Activated B cell treated with CpG ODN at 0.5 μM for 24 hours (primary cell): ENCODE results near the gene ZNF267. TPM values are rescaled to one million over a fixed set of nuclear protein-coding genes. Genes with fewer than 3 reads are reported as not detected.
A peak's percentile ranks its signal among the peaks of the same experiment; 100 is the strongest.
"Not testable (repeated sequence)": the region's sequence is repeated elsewhere in the genome, so short reads cannot be mapped to it uniquely, and the experiment has no call there.

ENCODE experiments used
- ATAC-seq: fragments of 200-7000 bp; cut with Tn5 transposase; one replicate; pipeline ENCODE4 v1.10.0; 2021; ENCODE audit warnings: low read depth, mild to moderate bottlenecking, moderate library complexity
- CTCF ChIA-PET: fragments of 350-600 bp; sonication (Branson Sonifier 250); formaldehyde crosslinking; loops from one replicate; lab custom pipeline; 2021; ENCODE audit warnings: antibody characterized with exemption; lab: Charles Lee
- POLR2A ChIA-PET: fragments of 350-600 bp; sonication (Branson Sonifier 250); formaldehyde crosslinking; loops from one replicate; lab custom pipeline; 2021; ENCODE audit warnings: antibody characterized with exemption; lab: Charles Lee
- DNase-seq: peaks from one replicate; pipeline ENCODE4 v3.0.0; 2022
- H3K27ac Mint-ChIP-seq: one replicate; pipeline ENCODE4 v1.8.0; 2020; ENCODE audit warnings: mixed read lengths
- H3K27me3 Mint-ChIP-seq: one replicate; pipeline ENCODE4 v1.8.0; 2021; ENCODE audit warnings: mixed read lengths
- H3K36me3 Mint-ChIP-seq: one replicate; pipeline ENCODE4 v1.8.0; 2021; ENCODE audit warnings: low read depth, mixed read lengths
- H3K4me1 Mint-ChIP-seq: one replicate; pipeline ENCODE4 v1.8.0; 2021; ENCODE audit warnings: mixed read lengths
- H3K4me3 Mint-ChIP-seq: one replicate; pipeline ENCODE4 v1.8.0; 2020; ENCODE audit warnings: mild to moderate bottlenecking, mixed read lengths
- H3K9me3 Mint-ChIP-seq: one replicate; pipeline ENCODE4 v1.8.0; 2020; ENCODE audit warnings: mixed read lengths
- CTCF ChIP-seq: fragments of 200-600 bp; IDR thresholded peaks from one replicate; pipeline ENCODE4 v1.8.0; 2022; ENCODE audit warnings: antibody characterized with exemption, mild to moderate bottlenecking
- intact Hi-C: fragments of 100-400 bp; cut with micrococcal nuclease; formaldehyde crosslinking; loops from one replicate; pipeline ENCODE4 v1.15.1; 2024
- total RNA-seq: library from RNA; stranded (reverse); gene quantifications from 2 replicates; pipeline ENCODE4 v1.2.3, GENCODE V29; 2022

ZNF267 gene
- total RNA-seq: 93.5 and 99.0 TPM in 2 replicates

GRCh38 chr16:31873556-31874365 lies at the start of gene ZNF267:
Gene ZNF267 (plus strand): TSS chr16:31873807. CDS start chr16:31873967, 160 bp downstream.
- ChIA-PET CTCF (interaction anchor here (0.8 to 1.0 kb wide), 3 partner anchors 11 to 415 kb away, joined by 3 to 5 read pairs (median 4); no protein-coding TSS in a partner anchor), POLR2A (interaction anchor here (0.6 to 3.9 kb wide), 24 partner anchors 9 to 1491 kb away, joined by 3 to 35 read pairs (median 4); partner anchors contain the start of genes ARMC5, FBRS, FUS and KAT8)
- no peaks in the 10 kb centered on the region for H3K9me3 Mint-ChIP-seq
- peaks cover 83% of the 10 kb centered on the region for H3K4me1 Mint-ChIP-seq
- peak within 1 kb of the TSS; percentile 87 for H3K27ac Mint-ChIP-seq
- peaks cover 44% of the 10 kb centered on the region for H3K36me3 Mint-ChIP-seq
- ATAC-seq (peak; percentile 69), DNase-seq (peak; percentile 79)
- H3K27me3 Mint-ChIP-seq: no peaks in the 10 kb centered on the region
- TF ChIP-seq CTCF: no peak
- H3K4me3 Mint-ChIP-seq: peak within 1 kb of the TSS; percentile 83
- intact Hi-C loops: loop anchor here (1.0 to 10.0 kb wide), 5 partner anchors 160 to 919 kb away; partner anchors contain the start of genes ARMC5 and SETD1A

- no peak for DNase-seq
- no peak for ATAC-seq
- H3K27ac Mint-ChIP-seq: no peak overlapping the region
- H3K36me3 Mint-ChIP-seq: no peaks in the 10 kb centered on the region
- H3K9me3 Mint-ChIP-seq: peaks cover 16% of the 10 kb centered on the region
- H3K27me3 Mint-ChIP-seq: peaks cover 2% of the 10 kb centered on the region
- intact Hi-C loops: no loop called here
- ChIA-PET POLR2A (no interaction called here), CTCF (no interaction called here)
- TF ChIP-seq CTCF: no peak
- no peak overlapping the region for H3K4me3 Mint-ChIP-seq
- H3K4me1 Mint-ChIP-seq: no peaks in the 10 kb centered on the region
Observed at GRCh38 chr16:31833047-31833446, 40.6 kb upstream of the ZNF267 start.

GRCh38 chr16:31836396-31836795 lies 37.2 kb upstream of the ZNF267 start:
- H3K27ac Mint-ChIP-seq, intact Hi-C loops, H3K4me3 Mint-ChIP-seq, POLR2A ChIA-PET, H3K36me3 Mint-ChIP-seq, ATAC-seq, DNase-seq, H3K4me1 Mint-ChIP-seq, CTCF ChIA-PET: not testable (repeated sequence)
- peaks cover 18% of the 10 kb centered on the region for H3K27me3 Mint-ChIP-seq
- H3K9me3 Mint-ChIP-seq: peaks cover 20% of the 10 kb centered on the region

- H3K36me3 Mint-ChIP-seq: no peaks in the 10 kb centered on the region
- no peaks in the 10 kb centered on the region for H3K4me1 Mint-ChIP-seq
- no peak overlapping the region for H3K4me3 Mint-ChIP-seq
- peaks cover 20% of the 10 kb centered on the region for H3K9me3 Mint-ChIP-seq
- H3K27ac Mint-ChIP-seq: no peak overlapping the region
- no peak for TF ChIP-seq CTCF
- peaks cover 19% of the 10 kb centered on the region for H3K27me3 Mint-ChIP-seq
- ATAC-seq (no peak), DNase-seq (no peak)
- POLR2A ChIA-PET: no interaction called here
- intact Hi-C loops: no loop called here
- CTCF ChIA-PET: no interaction called here
Observed at GRCh38 chr16:31842864-31843263, 30.7 kb upstream of the ZNF267 start.

GRCh38 chr16:31848572-31848971 lies 25.0 kb upstream of the ZNF267 start:
- intact Hi-C loops, ATAC-seq, CTCF ChIA-PET, POLR2A ChIA-PET, H3K4me3 Mint-ChIP-seq, H3K36me3 Mint-ChIP-seq, H3K27ac Mint-ChIP-seq, H3K27me3 Mint-ChIP-seq, H3K4me1 Mint-ChIP-seq, DNase-seq: not testable (repeated sequence)
- peaks cover 27% of the 10 kb centered on the region for H3K9me3 Mint-ChIP-seq

GRCh38 chr16:31853291-31853690 lies 20.3 kb upstream of the ZNF267 start:
- intact Hi-C loops: no loop called here
- no peak overlapping the region for H3K27ac Mint-ChIP-seq
- peaks cover 1% of the 10 kb centered on the region for H3K4me1 Mint-ChIP-seq
- peaks cover 3% of the 10 kb centered on the region for H3K27me3 Mint-ChIP-seq
- no peak for TF ChIP-seq CTCF
- ATAC-seq (no peak), DNase-seq (no peak)
- POLR2A ChIA-PET: no interaction called here
- CTCF ChIA-PET: no interaction called here
- H3K9me3 Mint-ChIP-seq: peaks cover 13% of the 10 kb centered on the region
- no peak overlapping the region for H3K4me3 Mint-ChIP-seq
- H3K36me3 Mint-ChIP-seq: peaks cover 2% of the 10 kb centered on the region
